ENCODE measurements around the gene METTL2A.
"Not testable (repeated sequence)": the region's sequence is repeated elsewhere in the genome, so short reads cannot be mapped to it uniquely, and the experiment has no call there.

Gene METTL2A

DNA sequence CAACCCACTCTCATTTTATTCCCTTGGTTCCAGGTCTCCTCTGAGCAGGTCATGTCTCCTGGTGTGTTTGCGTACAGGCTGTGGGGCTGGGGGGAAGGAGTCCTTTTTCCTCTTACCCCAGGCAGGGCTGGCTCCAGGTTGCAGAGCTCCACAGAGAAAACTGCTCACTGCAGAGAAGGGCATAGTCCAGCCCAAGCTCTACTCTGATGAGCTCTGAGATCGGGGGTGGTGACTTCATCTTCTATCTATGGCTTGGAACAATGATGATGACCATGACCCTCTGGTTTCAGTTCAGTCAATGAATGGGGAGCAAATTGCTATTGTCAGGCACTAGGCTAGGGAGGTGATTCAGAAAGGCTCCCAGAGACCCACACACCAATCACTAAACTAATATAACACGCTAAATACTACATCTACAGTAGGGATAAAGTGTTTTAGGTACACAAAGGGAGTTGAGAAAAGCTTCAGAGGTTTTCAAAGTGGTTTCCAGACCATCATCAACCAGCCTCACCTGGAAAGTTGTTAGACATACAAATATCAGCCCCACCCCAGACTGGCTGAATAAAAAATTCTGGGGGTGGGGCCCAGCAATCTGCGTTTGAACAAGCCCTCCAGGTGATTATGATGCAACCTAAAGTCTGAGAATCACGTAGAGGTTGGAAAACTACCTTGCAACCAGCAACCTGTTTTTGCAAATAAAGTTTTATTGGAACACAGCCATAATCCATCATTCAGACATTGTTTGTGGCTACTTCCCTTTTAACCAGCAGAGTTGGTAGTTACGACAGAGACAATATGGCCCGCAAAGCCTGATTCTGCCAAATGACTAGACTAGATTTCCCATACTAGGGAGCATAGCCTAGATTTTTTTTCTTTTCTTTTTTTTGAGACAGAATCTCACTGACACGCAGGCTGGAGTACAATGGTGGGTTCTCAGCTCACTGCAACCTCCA lies 49.6 kb downstream of the METTL2A start:
- DNase-seq = not testable (repeated sequence)

GRCh38 chr17:62477111-62477510 lies 53.4 kb downstream of the METTL2A start:
- not testable (repeated sequence) for DNase-seq

DNA sequence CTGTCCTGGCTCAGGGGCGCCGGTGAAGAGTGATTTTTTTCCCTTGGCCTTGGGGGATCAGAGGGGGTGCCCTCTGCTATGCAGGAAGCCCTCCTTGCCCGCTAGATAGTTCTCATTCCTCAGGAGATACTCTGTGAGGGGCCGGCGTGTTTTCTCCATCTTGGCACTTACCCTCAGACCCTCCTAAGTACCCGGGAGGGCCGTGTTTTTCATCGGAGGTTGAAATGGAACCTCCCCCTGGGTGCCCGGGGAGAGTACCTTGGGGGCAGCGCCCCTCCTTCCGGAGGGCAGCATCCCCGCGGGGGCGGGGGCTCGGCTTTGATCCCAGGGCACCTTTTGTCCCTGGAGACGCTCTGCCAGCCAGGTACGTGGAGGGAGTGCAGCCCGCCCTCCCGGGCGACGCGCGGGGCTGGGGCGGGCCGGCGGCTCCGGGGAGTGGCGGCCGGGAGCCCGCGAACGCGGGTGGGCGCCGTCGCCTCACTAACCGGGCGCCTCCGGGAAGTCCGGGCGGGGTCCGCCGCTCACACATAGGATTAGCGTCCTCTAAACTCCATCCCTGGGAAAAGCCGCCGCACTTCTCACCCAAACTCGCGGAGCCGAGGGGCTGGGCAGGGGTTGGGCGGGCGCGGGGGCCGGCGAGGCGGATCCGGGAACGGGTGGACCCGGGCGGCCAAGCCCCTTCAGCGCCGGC lies 54.2 kb downstream of the METTL2A start:
- peak; percentile 35 for DNase-seq

- DNase-seq = peak; percentile 75
These were observed 54.8 kb downstream of the METTL2A start, which contains the start of gene TLK2 for GRCh38 chr17:62478424-62478879. Gene TLK2, plus strand, starts transcription at chr17:62478825. Its CDS starts 2,301 bp downstream, at chr17:62481126.

DNA sequence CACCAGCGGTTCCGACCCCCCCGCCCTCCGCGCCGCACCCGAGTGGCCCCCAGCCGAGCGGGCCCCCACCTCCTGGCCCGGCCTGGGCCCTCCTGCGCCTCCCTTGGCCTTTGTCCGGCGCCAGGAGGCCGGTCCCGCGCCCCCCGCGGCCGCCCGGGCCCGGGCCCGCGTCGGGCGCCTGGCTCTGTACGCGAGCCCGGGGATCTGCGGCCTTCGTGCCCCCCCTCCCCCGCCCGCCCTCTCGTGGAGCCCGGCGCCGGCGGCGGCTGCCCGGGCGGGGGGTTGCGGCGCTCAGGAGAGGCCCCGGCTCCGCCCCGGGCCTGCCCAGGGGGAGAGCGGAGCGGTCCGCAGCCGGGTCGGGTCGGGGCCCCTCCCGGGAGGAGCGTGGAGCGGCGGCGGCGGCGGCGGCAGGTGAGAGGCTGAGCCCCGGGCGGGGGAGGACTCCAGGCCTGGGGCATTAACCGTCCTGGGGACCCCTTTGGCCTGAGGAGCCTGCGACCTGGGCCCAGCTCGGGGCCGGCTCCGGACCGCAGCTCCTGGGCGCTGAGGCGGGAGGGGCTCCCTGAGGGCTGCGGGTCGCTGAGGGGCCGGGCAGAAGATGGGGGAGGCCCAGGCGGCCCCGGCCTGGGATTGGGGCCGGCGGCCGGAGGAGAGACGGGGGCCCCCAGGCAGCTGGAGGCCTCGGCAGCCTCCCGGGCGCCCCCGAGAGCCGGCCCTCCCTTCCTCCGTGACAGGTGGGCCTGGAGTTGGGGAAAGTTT lies 55.4 kb downstream of the METTL2A start:
- not testable (repeated sequence) for DNase-seq

- DNase-seq = not testable (repeated sequence)
These were observed 56.1 kb downstream of the METTL2A start for GRCh38 chr17:62479639-62480258.

- not testable (repeated sequence) for DNase-seq
These were observed 58.9 kb downstream of the METTL2A start for GRCh38 chr17:62482553-62482952.

- not testable (repeated sequence) for DNase-seq
These were observed 67.3 kb downstream of the METTL2A start for GRCh38 chr17:62490990-62491389.

DNA sequence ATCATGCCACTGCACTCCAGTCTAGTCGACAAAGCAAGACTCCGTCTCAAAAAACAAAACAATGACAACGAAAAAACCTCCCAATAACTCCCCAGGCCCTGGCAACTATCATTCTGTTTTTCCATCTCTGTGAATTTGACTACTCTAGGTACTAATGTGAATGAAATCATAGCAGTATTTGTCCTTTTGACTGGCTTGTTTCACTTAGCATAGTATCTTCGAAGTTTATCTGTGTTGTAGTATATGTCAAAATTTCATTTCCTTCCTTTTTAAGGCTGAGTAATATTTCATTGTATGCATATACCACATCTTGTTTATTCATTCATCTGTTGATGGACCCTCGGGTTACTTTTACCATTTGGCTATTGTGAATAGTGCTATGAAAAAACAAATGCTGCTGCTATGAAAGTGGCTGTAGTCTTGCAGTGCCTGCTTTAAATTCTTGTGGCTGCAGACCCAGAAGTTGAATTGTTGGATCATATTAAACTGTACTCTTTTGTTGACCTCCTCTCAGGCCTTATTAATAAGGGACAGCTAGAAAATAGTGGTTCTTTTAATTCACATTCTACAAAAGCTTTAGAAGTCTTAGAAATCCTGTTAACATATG lies 69.5 kb downstream of the METTL2A start:
- DNase-seq = not testable (repeated sequence)

DNA sequence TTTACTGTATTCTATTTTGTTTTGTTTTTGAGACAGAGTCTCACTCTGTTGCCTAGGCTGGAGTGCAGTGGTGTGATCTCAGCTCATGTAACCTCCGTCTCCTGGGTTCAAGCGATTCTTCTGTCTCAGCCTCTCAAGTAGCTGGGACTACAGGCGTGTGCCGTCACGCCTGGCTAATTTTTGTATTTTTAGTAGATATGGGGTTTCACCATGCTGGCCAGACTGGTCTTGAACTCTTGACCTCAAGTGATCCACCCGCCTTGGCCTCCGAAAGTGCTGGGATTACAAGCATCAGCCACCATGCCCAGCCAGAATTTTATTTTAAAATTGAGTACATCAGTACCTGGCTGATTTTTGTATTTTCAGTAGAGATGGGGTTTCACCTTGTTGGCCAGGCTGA lies 70.4 kb downstream of the METTL2A start:
- not testable (repeated sequence) for DNase-seq

DNA sequence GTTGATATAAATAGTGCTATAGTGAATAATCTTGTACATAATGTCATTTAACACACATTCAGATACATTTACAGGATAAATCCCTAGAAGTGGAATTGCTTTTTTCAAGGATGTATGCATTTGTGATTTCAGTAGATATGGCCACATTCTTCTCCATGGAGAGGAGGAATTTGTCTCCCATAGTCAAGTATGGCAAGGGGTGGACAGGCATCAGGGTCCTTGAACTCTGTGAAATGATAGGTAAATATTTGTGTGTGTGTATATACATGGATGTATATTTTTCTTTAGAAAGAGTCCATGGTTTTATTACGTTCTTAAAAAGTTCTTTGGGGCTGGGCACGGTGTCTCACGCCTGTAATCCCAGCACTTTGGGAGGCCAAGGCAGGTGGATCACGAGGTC lies 72.6 kb downstream of the METTL2A start:
- DNase-seq = not testable (repeated sequence)

DNA sequence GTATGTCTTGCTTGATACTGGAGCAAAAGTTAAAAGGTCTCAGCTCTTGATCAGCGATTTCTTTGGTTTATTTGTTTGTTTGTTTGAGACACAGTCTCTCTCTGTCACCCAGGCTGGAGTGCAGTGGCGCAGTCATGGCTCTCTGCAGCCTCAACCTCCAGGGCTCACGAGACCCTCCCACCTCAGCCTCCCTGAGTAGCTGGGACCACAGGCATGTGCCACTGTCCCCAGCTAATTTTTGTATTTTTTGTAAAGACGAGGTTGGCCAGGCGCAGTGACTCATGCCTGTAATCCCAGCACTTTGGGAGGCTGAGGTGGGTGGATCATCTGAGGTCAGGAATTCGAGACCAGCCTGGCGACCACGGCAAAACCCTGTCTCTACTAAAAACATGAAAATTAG lies 75.1 kb downstream of the METTL2A start:
- not testable (repeated sequence) for DNase-seq

All from NCI-H510A (cell line).